ENCODE measurements around the gene FARP1.
A peak's percentile ranks its signal among the peaks of the same experiment; 100 is the strongest.

Gene FARP1

DNA sequence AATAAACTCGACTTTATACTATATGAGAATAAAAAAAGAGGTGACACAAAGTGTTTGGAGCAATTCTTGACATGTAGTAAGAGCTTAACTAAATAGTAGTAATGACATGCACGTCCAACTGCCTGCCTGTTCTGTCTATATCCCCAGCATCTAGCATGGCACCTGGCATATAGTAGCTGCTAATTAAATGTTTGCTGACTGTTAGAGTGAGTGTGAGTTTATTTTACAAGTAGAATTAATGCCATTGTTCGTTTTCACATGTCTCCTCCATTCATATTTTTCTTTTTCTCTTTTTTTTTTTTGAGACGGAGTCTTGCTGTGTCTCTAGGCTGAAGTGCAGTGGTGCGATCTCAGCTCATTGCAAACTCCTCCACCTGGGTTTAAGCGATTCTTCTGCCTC is 72.6 kb downstream of the FARP1 start:
- no peaks in the 10 kb centered on the region for H3K27me3 ChIP-seq (ENCODE audit: insufficient read depth, low read length)
- DNase-seq, result no peak
- no peaks in the 10 kb centered on the region for H3K79me1 ChIP-seq (ENCODE audit: low read length)
- no peak overlapping the region for H3K4ac ChIP-seq (ENCODE audit: low read depth, low read length)
- no CpG with 5 or more reads among the region's 6 CpGs for WGBS (ENCODE audit: extremely low coverage, insufficient coverage, insufficient read length)
- no peak overlapping the region for H3K18ac ChIP-seq (ENCODE audit: low read length)
- H3K23ac ChIP-seq (ENCODE audit: low read length), result no peak overlapping the region
- H3K4me1 ChIP-seq (ENCODE audit: control insufficient read depth in 1 of 2, insufficient read depth in 2 of 2, low read length in 2 of 2), result peaks cover 4 to 11% of the 10 kb centered on the region in 2 experiments
- no peak overlapping the region for H3K9ac ChIP-seq (ENCODE audit: low read length)
- H3K36me3 ChIP-seq (ENCODE audit: control insufficient read depth in 1 of 2, insufficient read depth in 2 of 2, low read length in 2 of 2), result peaks cover 9 to 14% of the 10 kb centered on the region in 2 experiments
- no peak overlapping the region for H3K4me3 ChIP-seq (ENCODE audit: low read depth, low read length)
- H4K91ac ChIP-seq (ENCODE audit: low read depth, low read length), result no peak overlapping the region
- no peaks in the 10 kb centered on the region for H3K79me2 ChIP-seq (ENCODE audit: control insufficient read depth, insufficient read depth, low read length, poor library complexity)
- peaks cover 2% of the 10 kb centered on the region for H3K9me3 ChIP-seq (ENCODE audit: insufficient read depth, low read depth, low read length)
- no peak overlapping the region for H4K8ac ChIP-seq (ENCODE audit: low read depth, low read length)
- no peak overlapping the region for H3K14ac ChIP-seq (ENCODE audit: low read length)
- H4K12ac ChIP-seq (ENCODE audit: low read depth, low read length), result no peak overlapping the region
- H2AFZ ChIP-seq (ENCODE audit: insufficient read depth, low read length, poor library complexity), result no peak overlapping the region
- H2BK12ac ChIP-seq (ENCODE audit: low read length), result no peak overlapping the region
- no peak overlapping the region for H2AK5ac ChIP-seq (ENCODE audit: low read length)
- H2BK5ac ChIP-seq (ENCODE audit: low read depth, low read length, poor library complexity), result no peak overlapping the region
- H2BK120ac ChIP-seq (ENCODE audit: insufficient read depth, low read length, poor library complexity), result no peak overlapping the region
- H3K27ac ChIP-seq (ENCODE audit: low read depth, low read length), result no peak overlapping the region
- no peak overlapping the region for H3K4me2 ChIP-seq (ENCODE audit: low read length)

- peaks cover 2% of the 10 kb centered on the region for H3K9me3 ChIP-seq (ENCODE audit: insufficient read depth, low read depth, low read length)
- H3K14ac ChIP-seq (ENCODE audit: low read length), result no peak overlapping the region
- no peak overlapping the region for H2BK120ac ChIP-seq (ENCODE audit: insufficient read depth, low read length, poor library complexity)
- H3K9ac ChIP-seq (ENCODE audit: low read length), result no peak overlapping the region
- H3K79me2 ChIP-seq (ENCODE audit: control insufficient read depth, insufficient read depth, low read length, poor library complexity), result no peaks in the 10 kb centered on the region
- peaks cover 4 to 12% of the 10 kb centered on the region in 2 experiments for H3K4me1 ChIP-seq (ENCODE audit: control insufficient read depth in 1 of 2, insufficient read depth in 2 of 2, low read length in 2 of 2)
- no peak overlapping the region for H4K91ac ChIP-seq (ENCODE audit: low read depth, low read length)
- no peak overlapping the region for H2BK12ac ChIP-seq (ENCODE audit: low read length)
- no peak overlapping the region for H4K8ac ChIP-seq (ENCODE audit: low read depth, low read length)
- no peak for DNase-seq
- no peak overlapping the region for H4K12ac ChIP-seq (ENCODE audit: low read depth, low read length)
- H3K23ac ChIP-seq (ENCODE audit: low read length), result no peak overlapping the region
- H3K27ac ChIP-seq (ENCODE audit: low read depth, low read length), result no peak overlapping the region
- H2AK5ac ChIP-seq (ENCODE audit: low read length), result no peak overlapping the region
- H2BK5ac ChIP-seq (ENCODE audit: low read depth, low read length, poor library complexity), result no peak overlapping the region
- no CpG with 5 or more reads among the region's 4 CpGs for WGBS (ENCODE audit: extremely low coverage, insufficient coverage, insufficient read length)
- peaks cover 9 to 14% of the 10 kb centered on the region in 2 experiments for H3K36me3 ChIP-seq (ENCODE audit: control insufficient read depth in 1 of 2, insufficient read depth in 2 of 2, low read length in 2 of 2)
- no peak overlapping the region for H3K4me2 ChIP-seq (ENCODE audit: low read length)
- no peak overlapping the region for H3K18ac ChIP-seq (ENCODE audit: low read length)
- no peaks in the 10 kb centered on the region for H3K27me3 ChIP-seq (ENCODE audit: insufficient read depth, low read length)
- H3K4ac ChIP-seq (ENCODE audit: low read depth, low read length), result no peak overlapping the region
- no peak overlapping the region for H3K4me3 ChIP-seq (ENCODE audit: low read depth, low read length)
- H3K79me1 ChIP-seq (ENCODE audit: low read length), result peaks cover 2% of the 10 kb centered on the region
- no peak overlapping the region for H2AFZ ChIP-seq (ENCODE audit: insufficient read depth, low read length, poor library complexity)
Observed at GRCh38 chr13:98216135-98216565, 73.3 kb downstream of the FARP1 start.

DNA sequence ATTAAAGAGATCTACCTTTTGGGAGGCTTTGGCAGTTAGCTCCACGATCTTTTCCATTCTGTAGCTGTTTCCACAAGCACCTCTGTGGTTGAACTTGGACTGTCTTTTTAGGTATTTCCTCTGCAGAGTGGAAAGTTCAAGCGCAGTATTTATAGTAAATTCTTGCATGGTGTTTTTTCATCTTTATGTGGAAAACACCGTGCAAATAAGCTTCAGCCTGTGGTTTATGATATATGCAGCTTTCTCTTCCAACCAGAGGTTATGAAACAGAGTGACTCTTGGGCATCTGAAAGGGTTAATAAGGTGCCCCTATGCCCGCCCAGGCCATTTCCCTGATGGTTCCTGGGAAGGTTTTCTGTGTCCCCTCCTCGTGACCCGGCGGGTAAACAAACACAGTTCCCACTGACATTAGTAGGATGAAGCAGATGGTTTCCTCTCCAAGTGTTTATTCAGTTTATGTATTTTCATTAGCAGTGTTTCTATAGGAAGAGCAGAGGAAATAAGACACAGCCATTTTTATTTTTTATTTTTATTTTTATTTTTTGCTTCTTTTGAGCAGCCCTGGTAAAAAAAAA is 73.9 kb downstream of the FARP1 start:
- no CpG with 5 or more reads among the region's 7 CpGs for WGBS (ENCODE audit: extremely low coverage, insufficient coverage, insufficient read length)

DNA sequence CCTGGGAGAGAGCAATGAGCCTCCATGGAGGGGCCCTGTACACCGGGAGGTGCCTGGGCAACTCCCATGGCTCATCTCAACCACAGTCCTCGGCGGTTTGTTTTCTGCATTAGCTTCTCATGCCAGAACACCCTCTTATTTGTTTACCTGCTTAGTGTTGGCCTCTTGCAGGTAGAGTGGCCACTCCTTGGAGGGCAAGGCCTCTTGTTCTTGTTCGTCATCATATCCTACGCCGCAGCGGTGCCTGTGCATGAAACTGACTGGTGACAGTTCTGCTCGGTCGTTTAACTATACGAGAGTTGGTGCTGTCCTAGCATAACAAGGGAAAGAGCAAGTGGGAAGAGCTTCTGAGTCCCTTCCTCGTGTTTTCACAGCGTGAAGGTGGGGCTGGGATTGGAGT is 74.7 kb downstream of the FARP1 start:
- DNase-seq, result no peak
- H3K27ac ChIP-seq (ENCODE audit: low read depth, low read length), result no peak overlapping the region
- no peaks in the 10 kb centered on the region for H3K9me3 ChIP-seq (ENCODE audit: insufficient read depth, low read depth, low read length)
- peaks cover 7 to 9% of the 10 kb centered on the region in 2 experiments for H3K4me1 ChIP-seq (ENCODE audit: control insufficient read depth in 1 of 2, insufficient read depth in 2 of 2, low read length in 2 of 2)
- H4K8ac ChIP-seq (ENCODE audit: low read depth, low read length), result no peak overlapping the region
- no peaks in the 10 kb centered on the region for H3K79me2 ChIP-seq (ENCODE audit: control insufficient read depth, insufficient read depth, low read length, poor library complexity)
- no peak overlapping the region for H3K14ac ChIP-seq (ENCODE audit: low read length)
- no peak overlapping the region for H2AK5ac ChIP-seq (ENCODE audit: low read length)
- no CpG with 5 or more reads among the region's 12 CpGs for WGBS (ENCODE audit: extremely low coverage, insufficient coverage, insufficient read length)
- H3K79me1 ChIP-seq (ENCODE audit: low read length), result peaks cover 2% of the 10 kb centered on the region
- H4K91ac ChIP-seq (ENCODE audit: low read depth, low read length), result no peak overlapping the region
- H2AFZ ChIP-seq (ENCODE audit: insufficient read depth, low read length, poor library complexity), result no peak overlapping the region
- no peak overlapping the region for H2BK12ac ChIP-seq (ENCODE audit: low read length)
- H3K18ac ChIP-seq (ENCODE audit: low read length), result peak overlapping the region; percentile 63
- no peak overlapping the region for H3K23ac ChIP-seq (ENCODE audit: low read length)
- H2BK5ac ChIP-seq (ENCODE audit: low read depth, low read length, poor library complexity), result no peak overlapping the region
- H3K4ac ChIP-seq (ENCODE audit: low read depth, low read length), result no peak overlapping the region
- H3K36me3 ChIP-seq (ENCODE audit: control insufficient read depth in 1 of 2, insufficient read depth in 2 of 2, low read length in 2 of 2), result peaks cover 9 to 14% of the 10 kb centered on the region in 2 experiments
- no peak overlapping the region for H2BK120ac ChIP-seq (ENCODE audit: insufficient read depth, low read length, poor library complexity)
- no peaks in the 10 kb centered on the region for H3K27me3 ChIP-seq (ENCODE audit: insufficient read depth, low read length)
- H3K9ac ChIP-seq (ENCODE audit: low read length), result no peak overlapping the region
- H4K12ac ChIP-seq (ENCODE audit: low read depth, low read length), result no peak overlapping the region
- no peak overlapping the region for H3K4me2 ChIP-seq (ENCODE audit: low read length)
- no peak overlapping the region for H3K4me3 ChIP-seq (ENCODE audit: low read depth, low read length)

More for the DNA sequence above, 73.9 kb downstream of the FARP1 start:
- Histone ChIP-seq H4K8ac (ENCODE audit: low read depth, low read length) (no peak overlapping the region), H3K14ac (ENCODE audit: low read length) (no peak overlapping the region), H3K4me1 (ENCODE audit: control insufficient read depth in 1 of 2, insufficient read depth in 2 of 2, low read length in 2 of 2) (peaks cover 4 to 11% of the 10 kb centered on the region in 2 experiments), H3K27ac (ENCODE audit: low read depth, low read length) (no peak overlapping the region), H2AK5ac (ENCODE audit: low read length) (no peak overlapping the region), H2AFZ (ENCODE audit: insufficient read depth, low read length, poor library complexity) (no peak overlapping the region), H4K91ac (ENCODE audit: low read depth, low read length) (no peak overlapping the region), H3K4me3 (ENCODE audit: low read depth, low read length) (no peak overlapping the region), H3K79me1 (ENCODE audit: low read length) (peaks cover 2% of the 10 kb centered on the region), H2BK12ac (ENCODE audit: low read length) (no peak overlapping the region), H4K12ac (ENCODE audit: low read depth, low read length) (no peak overlapping the region), H3K4ac (ENCODE audit: low read depth, low read length) (no peak overlapping the region), H3K9me3 (ENCODE audit: insufficient read depth, low read depth, low read length) (peaks cover under 1% of the 10 kb centered on the region), H3K27me3 (ENCODE audit: insufficient read depth, low read length) (no peaks in the 10 kb centered on the region), H3K36me3 (ENCODE audit: control insufficient read depth in 1 of 2, insufficient read depth in 2 of 2, low read length in 2 of 2) (peaks cover 9 to 14% of the 10 kb centered on the region in 2 experiments), H3K18ac (ENCODE audit: low read length) (no peak overlapping the region), H2BK120ac (ENCODE audit: insufficient read depth, low read length, poor library complexity) (no peak overlapping the region), H2BK5ac (ENCODE audit: low read depth, low read length, poor library complexity) (no peak overlapping the region), H3K79me2 (ENCODE audit: control insufficient read depth, insufficient read depth, low read length, poor library complexity) (no peaks in the 10 kb centered on the region), H3K4me2 (ENCODE audit: low read length) (no peak overlapping the region), H3K23ac (ENCODE audit: low read length) (no peak overlapping the region), H3K9ac (ENCODE audit: low read length) (no peak overlapping the region)
- no peak for DNase-seq

Data from trophoblast cell (in vitro differentiated cells and primary cell).